GM12878 (cell line): ENCODE data around the gene CZIB. TPM values are rescaled to one million over a fixed set of nuclear protein-coding genes. Genes with fewer than 3 reads are reported as not detected.

ENCODE experiments used
- BCLAF1 ChIP-seq: fragments of 450-650 bp; IDR thresholded peaks from 2 replicates; pipeline ENCODE4 v1.6.1; 2017; ENCODE audit warnings: antibody characterized with exemption, mild to moderate bottlenecking, moderate library complexity
- BMI1 ChIP-seq: fragments of 450-650 bp; IDR thresholded peaks from 2 replicates; pipeline ENCODE4 v1.6.1; 2016; ENCODE audit warnings: mild to moderate bottlenecking, moderate library complexity, borderline replicate concordance
- CBX5 ChIP-seq: sonication (generic); IDR thresholded peaks from 2 replicates; pipeline ENCODE4 v1.6.1; 2016; ENCODE audit warnings: low read depth, moderate library complexity, mild to moderate bottlenecking, inconsistent platforms
- CHD1 ChIP-seq: IDR thresholded peaks from 2 replicates; pipeline ENCODE4 v1.6.1; 2012; ENCODE audit warnings: low read depth, low read length, improper control_type of control experiment
- FOXK2 ChIP-seq: fragments of 450-650 bp; IDR thresholded peaks from 2 replicates; pipeline ENCODE4 v1.6.1; 2017; ENCODE audit warnings: mild to moderate bottlenecking, moderate library complexity
- GABPA ChIP-seq: IDR thresholded peaks from 2 replicates; pipeline ENCODE4 v1.6.1; 2014; ENCODE audit warnings: antibody characterized with exemption, low read depth, mild to moderate bottlenecking, inconsistent platforms
- LARP7 ChIP-seq: fragments of 450-650 bp; IDR thresholded peaks from 2 replicates; pipeline ENCODE4 v1.6.1; 2017; ENCODE audit warnings: mild to moderate bottlenecking
- PKNOX1 ChIP-seq: fragments of 450-650 bp; IDR thresholded peaks from 2 replicates; pipeline ENCODE4 v1.6.1; 2016; ENCODE audit warnings: mild to moderate bottlenecking
- PML ChIP-seq: IDR thresholded peaks from 2 replicates; pipeline ENCODE4 v1.6.1; 2012; ENCODE audit warnings: low read length, inconsistent platforms
- RAD21 ChIP-seq: IDR thresholded peaks from 2 replicates; pipeline ENCODE4 v1.6.1; 2011; ENCODE audit warnings: mild to moderate bottlenecking, low read depth, low read length, moderate library complexity; ENCODE audit not compliant: insufficient read depth
- RAD51 ChIP-seq: fragments of 450-650 bp; IDR thresholded peaks from 2 replicates; pipeline ENCODE4 v1.6.1; 2016; ENCODE audit warnings: moderate library complexity, mild to moderate bottlenecking, inconsistent platforms
- RBBP5 ChIP-seq: fragments of 200-600 bp; sonication (generic); conservative IDR thresholded peaks from 2 replicates; pipeline ENCODE4 v1.6.1; 2016
- RELA ChIP-seq: fragments of 450-650 bp; IDR thresholded peaks from 2 replicates; pipeline ENCODE4 v1.8.0; 2014; ENCODE audit warnings: borderline replicate concordance; ENCODE audit not compliant: partially characterized antibody
- RFX5 ChIP-seq: IDR thresholded peaks from 2 replicates; pipeline ENCODE4 v1.6.1; 2011; ENCODE audit warnings: low read depth, low read length, improper control_type of control experiment
- SREBF2 ChIP-seq: IDR thresholded peaks from 2 replicates; pipeline ENCODE4 v1.6.1; 2012; ENCODE audit warnings: mild to moderate bottlenecking, low read length
- YBX1 ChIP-seq: fragments of 450-650 bp; IDR thresholded peaks from 2 replicates; pipeline ENCODE4 v1.6.1; 2016; ENCODE audit warnings: antibody characterized with exemption
- ZBED1 ChIP-seq: IDR thresholded peaks from 2 replicates; pipeline ENCODE4 v1.6.1; 2016; ENCODE audit warnings: borderline replicate concordance
- ZNF274 ChIP-seq: IDR thresholded peaks from one replicate; pipeline ENCODE4 v1.8.0; 2011; ENCODE audit not compliant: insufficient read length, insufficient read depth
- ZNF592 ChIP-seq: fragments of 450-650 bp; IDR thresholded peaks from 2 replicates; pipeline ENCODE4 v1.6.1; 2017; ENCODE audit warnings: mild to moderate bottlenecking, moderate library complexity
- polyA plus RNA-seq, 11 experiments: library from polyadenylated mRNA; depleted of rRNA in 4 of 11; unstranded in 6 of 11; stranded (reverse) in 5 of 11; fragments of >200 nt; fragmentation: Nextera tagmentation in 4 of 11; fragmentation: Illumina TruSeq in 1 of 11; extraction: Ambion mirVana in 4 of 11; extraction: Trizol in 1 of 11; gene quantifications; 1 replicate in 1 of 11; 2 replicates in 10 of 11; pipeline versions ENCODE4 v1.2.1 to v1.2.3, GENCODE V29; 2011 to 2016; ENCODE audit warnings: inconsistent platforms in 2 of 11, missing spikeins in 2 of 11, low read depth in 1 of 11
- total RNA-seq, 4 experiments: library from RNA; depleted of rRNA in 3 of 4; stranded (reverse); fragments of >200 nt in 3 of 4; fragmentation: Illumina TruSeq in 1 of 4; extraction: Trizol in 1 of 4; gene quantifications; 2 replicates each; pipeline versions ENCODE4 v1.2.1 to v1.2.3, GENCODE V29; 2013 to 2021
- TF ChIP-seq, protein P1 (sequence below): IDR thresholded peaks from 2 replicates; pipeline ENCODE4 v1.6.1; 2011; ENCODE audit warnings: borderline replicate concordance, low read depth, mild to moderate bottlenecking, moderate library complexity, low read length; ENCODE audit not compliant: insufficient read depth, poor library complexity, severe bottlenecking

The CZIB gene
- total and polyA plus RNA-seq, 10 of the 15 experiments (the other 5 are each of a cell fraction or from before 2014, with no cell fraction given) = 36.1 to 68.3 (median 50.4) TPM

- TF ChIP-seq ZNF592 (no peak), BCLAF1 (no peak), RFX5 (0 out of 2 replicates have a peak, but pooled peaks have one; percentile 37), PML (0 out of 2 replicates have a peak, but pooled peaks have one; percentile 76), GABPA (peak; percentile 96), SREBF2 (0 out of 2 replicates have a peak, but pooled peaks have one; percentile 18), YBX1 (no peak), PKNOX1 (peak; percentile 40), ZNF274 (no peak), RAD51 (no peak), FOXK2 (peak; percentile 69), BMI1 (no peak), ZBED1 (no peak), RELA (peak; percentile 70), CBX5 (no peak), RBBP5 (no peak), CHD1 (no peak), RAD21 (no peak), LARP7 (0 out of 2 replicates have a peak, but pooled peaks have one; percentile 37)
- TF ChIP-seq, protein P1, sequence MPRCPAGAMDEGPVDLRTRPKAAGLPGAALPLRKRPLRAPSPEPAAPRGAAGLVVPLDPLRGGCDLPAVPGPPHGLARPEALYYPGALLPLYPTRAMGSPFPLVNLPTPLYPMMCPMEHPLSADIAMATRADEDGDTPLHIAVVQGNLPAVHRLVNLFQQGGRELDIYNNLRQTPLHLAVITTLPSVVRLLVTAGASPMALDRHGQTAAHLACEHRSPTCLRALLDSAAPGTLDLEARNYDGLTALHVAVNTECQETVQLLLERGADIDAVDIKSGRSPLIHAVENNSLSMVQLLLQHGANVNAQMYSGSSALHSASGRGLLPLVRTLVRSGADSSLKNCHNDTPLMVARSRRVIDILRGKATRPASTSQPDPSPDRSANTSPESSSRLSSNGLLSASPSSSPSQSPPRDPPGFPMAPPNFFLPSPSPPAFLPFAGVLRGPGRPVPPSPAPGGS = peak; percentile 45
Observed at GRCh38 chr1:53238197-53239155, 18.0 kb upstream of the CZIB start, which contains the start of gene MAGOH (continued).
